Transverse colon (tissue), 4 donors: ENCODE measurements around the gene RASSF3. TPM values are rescaled to one million over a fixed set of nuclear protein-coding genes. Genes with fewer than 3 reads are reported as not detected.

Experiments used
- DNase-seq: peaks from one replicate; pipeline ENCODE4 v3.0.0-alpha.2; 2019
- H3K27ac ChIP-seq, 4 donors: fragments of 200-600 bp; sonication (generic); 2 replicates each; pipeline ENCODE4 v1.5.1; 2016 to 2018; ENCODE audit warnings: inconsistent platforms in 4 of 4
- H3K27me3 ChIP-seq: fragments of 200-600 bp; sonication (generic); 2 replicates; pipeline ENCODE4 v1.5.1; 2017; ENCODE audit warnings: inconsistent platforms
- H3K36me3 ChIP-seq, 4 donors: fragments of 200-600 bp; sonication (generic); 2 replicates each; pipeline ENCODE4 v1.5.1; 2017 to 2019; ENCODE audit warnings: inconsistent platforms in 4 of 4
- H3K4me1 ChIP-seq, 4 donors: fragments of 200-600 bp; sonication (generic); 2 replicates each; pipeline ENCODE4 v1.5.1; 2017 to 2020; ENCODE audit warnings: inconsistent platforms in 4 of 4
- H3K4me3 ChIP-seq, 4 donors: fragments of 200-600 bp; sonication (generic); 1 replicate in 1 of 4; 2 replicates in 3 of 4; pipeline versions ENCODE4 v1.5.1 to v1.6.1; 2017 to 2019; ENCODE audit warnings: inconsistent platforms in 4 of 4
- H3K9me3 ChIP-seq, 2 donors: fragments of 200-600 bp; sonication (generic); 2 replicates each; pipeline ENCODE4 v1.5.1; 2017 to 2019; ENCODE audit warnings: inconsistent platforms in 2 of 2
- EP300 ChIP-seq: sonication (generic); formaldehyde crosslinking; IDR thresholded peaks from one replicate; pipeline ENCODE4 v1.6.1; 2017; ENCODE audit warnings: antibody characterized with exemption, low read depth
- POLR2A ChIP-seq: fragments of 450-650 bp; IDR thresholded peaks from one replicate; pipeline ENCODE4 v1.6.1; 2016; ENCODE audit warnings: antibody characterized with exemption, mild to moderate bottlenecking, moderate library complexity
- POLR2AphosphoS5 ChIP-seq, 3 donors: sonication (generic); formaldehyde crosslinking; IDR thresholded peaks; one replicate each; pipeline ENCODE4 v1.6.1; 2016; ENCODE audit warnings: antibody characterized with exemption in 3 of 3
- WGBS, 2 donors: methylation state at CpG; one replicate each; pipeline ENCODE4 v1.1.5; 2018; ENCODE audit warnings: low coverage in 1 of 2; 5-methylcytosine and 5-hydroxymethylcytosine counted together
- in situ Hi-C, 4 donors: fragments of 200-750 bp; cut with MboI; loops; one replicate each; pipeline versions ENCODE4 v1.15.0 to v1.15.1; 2017; ENCODE audit warnings: low sequenced_read_pairs in 3 of 4, low pct_ligation_motif_present in 1 of 4, low pct_unique_long_range_greater_than_20kb in 1 of 4
- intact Hi-C: fragments of 100-400 bp; cut with DNase I; formaldehyde crosslinking; loops from one replicate; pipeline ENCODE4 v1.15.1; 2023; ENCODE audit warnings: low total_unique reads
- total RNA-seq, 4 donors: library from RNA; depleted of rRNA; stranded (reverse); fragments of >200 nt; gene quantifications; one replicate each; pipeline ENCODE4 v1.1.0, GENCODE V29; 2016
- TF ChIP-seq, protein P1 (sequence below), 5 experiments: fragments of 200-600 bp in 3 of 5; fragments of 450-650 bp in 2 of 5; sonication (generic) in 3 of 5; IDR thresholded peaks; 1 replicate in 2 of 5; 2 replicates in 3 of 5; pipeline ENCODE4 v1.5.1; 2016 to 2017; ENCODE audit warnings: antibody characterized with exemption in 5 of 5, inconsistent platforms in 3 of 5, mild to moderate bottlenecking in 2 of 5, moderate library complexity in 1 of 5

RASSF3 gene
- total RNA-seq, 4 donors from 2014 or later = 41.6 to 83.2 (median 62.5) TPM

DNA sequence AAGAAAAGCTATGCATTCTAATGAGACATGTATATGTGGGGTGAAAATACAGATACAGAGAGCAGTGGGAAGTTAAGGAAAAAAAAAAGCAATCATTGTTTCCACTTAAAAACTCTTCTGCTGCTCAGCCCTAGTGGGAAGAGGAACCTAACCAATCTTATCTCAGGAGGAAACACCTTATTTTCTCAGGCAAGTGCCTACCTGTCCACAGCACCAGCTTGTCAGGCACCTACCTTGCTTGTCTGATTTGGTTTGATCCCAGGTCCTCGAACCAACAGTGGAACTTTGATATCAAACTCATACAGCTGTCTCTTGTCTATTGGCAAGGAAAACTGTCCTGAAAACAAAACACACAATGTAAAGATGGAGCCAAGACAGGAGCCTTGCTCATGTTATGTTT is 126.5 kb downstream of the RASSF3 start:
- intact Hi-C loops = no loop called here
- H3K4me3 ChIP-seq = no peak overlapping the region
- no peak overlapping the region for H3K27ac ChIP-seq
- no peak for DNase-seq
- TF ChIP-seq POLR2A (no peak), POLR2AphosphoS5 (IDR thresholded peaks at IDR 0.05) (no peak), EP300 (no peak)
- TF ChIP-seq, protein P1, sequence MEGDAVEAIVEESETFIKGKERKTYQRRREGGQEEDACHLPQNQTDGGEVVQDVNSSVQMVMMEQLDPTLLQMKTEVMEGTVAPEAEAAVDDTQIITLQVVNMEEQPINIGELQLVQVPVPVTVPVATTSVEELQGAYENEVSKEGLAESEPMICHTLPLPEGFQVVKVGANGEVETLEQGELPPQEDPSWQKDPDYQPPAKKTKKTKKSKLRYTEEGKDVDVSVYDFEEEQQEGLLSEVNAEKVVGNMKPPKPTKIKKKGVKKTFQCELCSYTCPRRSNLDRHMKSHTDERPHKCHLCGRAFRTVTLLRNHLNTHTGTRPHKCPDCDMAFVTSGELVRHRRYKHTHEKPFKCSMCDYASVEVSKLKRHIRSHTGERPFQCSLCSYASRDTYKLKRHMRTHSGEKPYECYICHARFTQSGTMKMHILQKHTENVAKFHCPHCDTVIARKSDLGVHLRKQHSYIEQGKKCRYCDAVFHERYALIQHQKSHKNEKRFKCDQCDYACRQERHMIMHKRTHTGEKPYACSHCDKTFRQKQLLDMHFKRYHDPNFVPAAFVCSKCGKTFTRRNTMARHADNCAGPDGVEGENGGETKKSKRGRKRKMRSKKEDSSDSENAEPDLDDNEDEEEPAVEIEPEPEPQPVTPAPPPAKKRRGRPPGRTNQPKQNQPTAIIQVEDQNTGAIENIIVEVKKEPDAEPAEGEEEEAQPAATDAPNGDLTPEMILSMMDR (IDR thresholded peaks at IDR 0.05) = no peak
- H3K4me1 ChIP-seq = no peaks in the 10 kb centered on the region
- H3K9me3 ChIP-seq = no peaks in the 10 kb centered on the region
- 82 to 88% methylated on average over 1 of the region's 1 CpG for WGBS, 2 donors
- peaks cover 0 to 64% (median 9%) of the 10 kb centered on the region in 4 donors for H3K36me3 ChIP-seq
- in situ Hi-C loops = no loop called here
- no peaks in the 10 kb centered on the region for H3K27me3 ChIP-seq

GRCh38 chr12:64737539-64737938 is 127.2 kb downstream of the RASSF3 start:
- no peaks in the 10 kb centered on the region for H3K4me1 ChIP-seq
- H3K4me3 ChIP-seq = no peak overlapping the region
- intact Hi-C loops (no loop called here), in situ Hi-C loops (no loop called here)
- TF ChIP-seq POLR2A (no peak), EP300 (no peak), POLR2AphosphoS5 (IDR thresholded peaks at IDR 0.05) (no peak)
- TF ChIP-seq, protein P1 (IDR thresholded peaks at IDR 0.05) = no peak
- DNase-seq = no peak
- H3K36me3 ChIP-seq = peaks cover 0 to 71% (median 11%) of the 10 kb centered on the region in 4 donors
- H3K27ac ChIP-seq = no peak overlapping the region
- no peaks in the 10 kb centered on the region for H3K27me3 ChIP-seq
- WGBS, 2 donors = 29 to 40% methylated on average over 1 of the region's 1 CpG
- H3K9me3 ChIP-seq = no peaks in the 10 kb centered on the region

DNA sequence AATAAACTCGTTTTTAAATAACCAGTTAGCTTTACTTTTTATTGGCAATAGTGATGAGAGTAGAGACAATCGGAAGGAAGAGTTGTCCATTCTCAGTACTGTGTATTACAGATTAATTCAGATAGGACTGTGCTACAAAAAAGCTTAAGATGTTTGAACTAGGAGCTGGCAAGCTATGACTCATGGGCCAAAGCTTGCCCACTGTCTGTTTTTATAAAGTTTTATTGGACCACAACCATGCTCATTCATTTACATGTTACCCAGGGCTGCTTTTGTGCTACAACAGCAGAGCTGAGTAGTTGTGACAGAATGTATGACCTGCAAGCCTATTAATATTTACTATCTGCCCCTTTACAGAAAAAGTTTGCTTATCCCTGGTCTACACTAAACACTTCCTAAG is 129.5 kb downstream of the RASSF3 start:
- Histone ChIP-seq H3K4me3 (no peak overlapping the region), H3K27ac (no peak overlapping the region), H3K4me1 (peaks cover 0 to 4% (median 0%) of the 10 kb centered on the region in 4 donors), H3K36me3 (peaks cover 0 to 75% (median 16%) of the 10 kb centered on the region in 4 donors), H3K27me3 (no peaks in the 10 kb centered on the region), H3K9me3 (no peaks in the 10 kb centered on the region)
- DNase-seq = no peak
- TF ChIP-seq EP300 (no peak), POLR2A (no peak), POLR2AphosphoS5 (IDR thresholded peaks at IDR 0.05) (no peak)
- TF ChIP-seq, protein P1 (IDR thresholded peaks at IDR 0.05) = no peak
- intact Hi-C loops (no loop called here), in situ Hi-C loops (no loop called here)
- WGBS, 2 donors = 83 to 84% methylated on average over 2 of the region's 2 CpGs

GRCh38 chr12:64740646-64741045 is 130.4 kb downstream of the RASSF3 start:
- WGBS, 2 donors = 73 to 84% methylated on average over 2 of the region's 2 CpGs
- in situ Hi-C loops (no loop called here), intact Hi-C loops (no loop called here)
- no peak overlapping the region for H3K4me3 ChIP-seq
- TF ChIP-seq POLR2A (no peak), POLR2AphosphoS5 (IDR thresholded peaks at IDR 0.05) (no peak), EP300 (no peak)
- TF ChIP-seq, protein P1 (IDR thresholded peaks at IDR 0.05) = no peak
- no peaks in the 10 kb centered on the region for H3K9me3 ChIP-seq
- DNase-seq = no peak
- peaks cover 0 to 8% (median 0%) of the 10 kb centered on the region in 4 donors for H3K4me1 ChIP-seq
- no peaks in the 10 kb centered on the region for H3K27me3 ChIP-seq
- no peak overlapping the region for H3K27ac ChIP-seq
- H3K36me3 ChIP-seq = peaks cover 0 to 66% (median 16%) of the 10 kb centered on the region in 4 donors
